GM04503 (cell line): Measurements from ENCODE around the gene CSRNP3.

Experiments used
- DNase-seq: peaks from one replicate; pipeline ENCODE4 v3.0.0-alpha.2; 2012; ENCODE audit warnings: low read depth

The CSRNP3 gene

DNA sequence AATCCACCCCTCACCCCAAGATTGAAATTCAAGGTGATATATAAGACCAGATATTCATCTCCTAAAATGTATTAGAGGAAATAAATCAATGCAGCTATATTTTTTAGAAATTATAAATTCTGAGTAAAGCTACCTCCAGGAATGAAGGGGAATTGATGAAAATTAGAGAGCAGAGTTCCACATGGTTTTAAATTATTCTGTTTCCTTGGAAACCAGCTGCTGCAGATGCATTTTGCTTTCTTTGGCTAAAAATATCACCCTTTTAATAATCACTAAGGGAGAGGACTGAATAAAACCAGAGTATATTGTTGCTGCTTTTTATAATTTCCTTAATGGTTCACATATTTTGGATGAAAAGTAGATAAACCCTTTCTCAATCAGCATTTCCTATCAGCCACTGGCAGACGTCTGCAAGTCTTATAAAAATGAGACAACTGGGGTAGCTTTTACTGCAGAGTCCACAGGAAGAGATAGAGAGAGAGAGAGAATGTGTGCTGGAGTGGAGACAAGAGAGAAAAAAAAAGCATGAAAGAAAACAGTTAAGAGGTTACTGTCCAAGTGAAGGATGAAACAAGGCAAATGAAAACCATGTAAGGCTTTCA lies 2.0 kb downstream of the CSRNP3 start:
- no peak for DNase-seq

- no peak for DNase-seq
These were observed 3.4 kb downstream of the CSRNP3 start for GRCh38 chr2:165472922-165473321.

DNA sequence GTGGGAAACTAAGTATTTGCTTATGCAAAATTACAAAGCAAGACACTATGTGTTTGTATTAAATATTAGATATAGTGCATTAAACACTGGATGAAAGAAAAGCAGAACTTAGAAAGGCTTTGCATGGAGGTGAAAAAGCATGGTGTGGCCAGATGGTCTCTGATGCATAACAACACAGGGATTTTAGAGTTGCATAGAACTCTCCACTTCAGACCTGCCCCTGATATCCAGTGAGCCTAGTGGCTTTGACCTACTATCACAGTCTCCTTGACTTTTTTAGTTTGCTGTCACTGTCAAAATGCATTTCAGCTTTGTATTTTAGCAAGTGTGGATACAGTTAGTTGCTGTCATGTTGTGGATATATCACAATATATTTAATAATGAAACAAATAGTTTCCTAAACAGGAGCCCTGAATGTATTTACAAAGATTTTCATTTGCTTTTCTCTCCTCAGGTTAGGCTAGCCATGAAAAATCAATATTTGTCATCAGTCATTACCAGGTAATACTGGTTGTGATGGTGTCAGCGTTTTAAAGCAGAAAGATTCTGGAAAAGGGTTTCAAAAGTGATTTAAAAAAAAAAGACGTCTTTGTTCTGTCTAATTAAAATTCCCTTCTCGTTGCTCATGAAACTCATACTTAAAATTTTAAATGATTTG lies 5.2 kb downstream of the CSRNP3 start:
- no peak for DNase-seq

- DNase-seq: no peak
These were observed 5.9 kb downstream of the CSRNP3 start for GRCh38 chr2:165475277-165476004.

DNA sequence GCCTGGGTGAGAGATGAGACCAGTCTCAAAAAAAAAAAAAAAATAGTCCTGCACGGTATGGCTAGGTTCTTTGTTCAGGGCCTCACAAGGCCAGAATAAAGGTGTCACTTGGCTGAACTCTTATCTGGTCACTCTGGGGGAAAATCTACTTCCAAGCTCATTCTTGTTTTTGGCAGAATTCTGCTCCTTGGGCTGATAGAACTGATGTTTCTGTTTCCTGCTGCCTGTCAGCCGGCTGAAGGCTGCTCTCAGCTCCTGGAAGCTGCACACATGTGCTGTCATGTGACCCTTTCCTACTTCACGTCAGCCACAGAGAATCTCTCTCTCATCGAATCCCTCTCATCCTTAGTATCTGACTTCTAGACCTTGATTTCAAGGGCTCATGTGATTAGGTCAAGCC lies 10.4 kb downstream of the CSRNP3 start:
- no peak for DNase-seq

GRCh38 chr2:165494573-165494972 lies 25.1 kb downstream of the CSRNP3 start:
- DNase-seq: no peak

DNA sequence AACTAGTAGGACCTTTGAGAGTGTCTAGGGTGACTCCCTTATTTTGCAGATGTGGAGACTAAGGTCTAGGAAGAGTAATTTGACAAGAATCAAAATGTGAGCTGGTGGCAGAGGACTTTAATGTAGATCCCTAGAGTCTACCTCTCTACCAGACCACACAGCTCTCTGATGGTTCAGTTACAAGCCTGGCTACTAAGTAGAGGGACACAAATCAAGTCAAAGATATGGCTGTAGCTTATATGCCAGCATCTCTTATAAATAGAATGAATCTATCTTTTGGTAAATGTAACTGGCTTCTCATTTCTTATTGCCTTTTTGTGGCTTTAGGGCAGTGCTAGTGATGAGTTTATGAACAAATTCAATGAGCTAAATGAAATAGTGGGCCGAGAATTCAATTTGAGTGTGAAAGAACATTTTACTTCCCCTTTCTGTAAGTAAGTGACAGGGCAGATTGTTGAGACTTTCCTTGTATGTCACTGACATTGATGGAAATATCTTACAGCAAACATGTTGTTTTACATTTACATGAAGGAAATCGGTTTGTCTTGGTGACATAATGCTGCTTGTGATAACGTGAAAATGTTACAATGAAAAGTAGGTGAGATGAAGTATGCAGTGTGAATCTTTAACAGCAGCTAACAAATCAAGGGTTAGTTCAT lies 28.3 kb downstream of the CSRNP3 start:
- no peak for DNase-seq

GRCh38 chr2:165499131-165499530 lies 29.6 kb downstream of the CSRNP3 start:
- no peak for DNase-seq

- no peak for DNase-seq
These were observed 30.5 kb downstream of the CSRNP3 start for GRCh38 chr2:165500001-165500400.

GRCh38 chr2:165500816-165501215 lies 31.3 kb downstream of the CSRNP3 start:
- DNase-seq: no peak

- no peak for DNase-seq
These were observed 36.0 kb downstream of the CSRNP3 start for GRCh38 chr2:165505514-165505913.

- no peak for DNase-seq
These were observed 39.4 kb downstream of the CSRNP3 start for GRCh38 chr2:165508927-165509326.

GRCh38 chr2:165513479-165513878 lies 44.0 kb downstream of the CSRNP3 start:
- no peak for DNase-seq

DNA sequence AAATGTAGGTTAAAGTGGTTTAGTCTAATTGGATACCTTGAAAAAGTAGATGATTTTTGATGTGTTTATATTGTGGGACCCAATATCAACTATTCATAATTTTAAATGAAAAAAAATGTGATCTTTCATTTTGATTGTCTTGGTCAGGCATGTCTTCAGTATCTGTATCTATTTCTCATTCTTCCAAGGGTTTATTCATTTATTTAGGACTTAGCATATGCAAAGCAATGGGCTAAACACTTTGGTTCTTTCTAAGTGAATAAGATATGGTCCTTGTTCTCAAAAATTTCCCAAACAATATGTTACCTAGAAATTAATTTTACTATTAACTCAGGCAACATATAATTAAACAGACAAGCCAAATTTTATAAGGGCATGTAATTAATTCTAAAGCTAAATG lies 49.1 kb downstream of the CSRNP3 start:
- no peak for DNase-seq

DNA sequence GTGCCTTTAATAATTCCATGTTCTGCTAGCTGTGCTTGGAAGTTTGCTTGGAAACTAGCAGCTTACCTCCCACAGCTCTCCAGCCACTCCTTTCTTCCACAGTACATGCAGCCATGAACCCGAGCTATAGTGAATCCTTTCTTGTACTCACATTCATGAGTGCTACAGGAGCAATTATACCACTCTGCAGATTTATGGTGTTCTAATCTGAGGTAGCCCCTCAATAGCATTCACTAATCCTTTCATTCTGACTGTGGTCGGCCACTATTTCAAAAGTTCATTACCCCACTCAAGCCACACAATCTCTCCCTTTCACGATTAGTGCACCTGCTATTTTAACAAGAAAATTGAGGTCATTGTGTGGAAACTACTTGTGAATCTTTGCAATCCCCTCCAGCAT lies 53.2 kb downstream of the CSRNP3 start:
- no peak for DNase-seq

- no peak for DNase-seq
These were observed 55.2 kb downstream of the CSRNP3 start for GRCh38 chr2:165524720-165525119.

DNA sequence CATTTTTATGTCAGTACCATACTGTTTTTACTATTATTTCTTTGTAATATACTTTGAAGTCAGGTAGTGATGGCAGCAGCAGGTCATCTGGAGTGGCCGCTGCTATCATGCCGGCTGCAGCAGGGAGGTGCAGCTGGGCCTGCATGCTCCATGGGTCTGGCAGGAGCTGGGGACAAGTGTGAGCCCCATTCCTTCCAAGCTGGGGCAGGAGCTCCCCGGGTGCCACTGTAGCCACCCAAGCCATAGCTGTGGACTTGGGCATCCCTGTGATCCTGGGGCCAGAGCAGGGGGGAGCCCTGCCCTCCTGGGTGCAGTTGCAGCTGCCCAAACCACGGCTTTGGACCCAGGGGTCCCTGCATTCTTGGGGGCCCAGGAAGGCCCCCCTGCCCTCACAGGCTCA lies 59.2 kb downstream of the CSRNP3 start:
- DNase-seq: no peak

DNA sequence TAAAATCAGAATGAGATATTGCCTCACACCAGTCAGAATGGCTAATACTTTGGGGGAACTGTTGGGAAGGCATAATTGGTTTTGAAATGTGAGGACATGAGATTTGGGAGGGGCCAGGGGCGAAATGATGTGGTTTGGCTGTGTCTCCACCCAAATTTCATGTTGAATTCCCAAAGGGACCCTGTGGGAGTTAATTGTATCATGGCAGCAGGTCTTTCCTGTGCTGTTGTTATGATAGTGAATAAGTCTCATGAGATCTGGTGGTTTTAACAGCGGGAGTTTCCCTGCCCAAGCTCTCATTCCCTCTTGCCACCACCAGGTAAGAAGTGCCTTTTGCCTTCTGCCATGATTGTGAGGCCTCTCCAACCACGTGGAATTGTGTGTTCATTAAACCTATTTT lies 59.6 kb downstream of the CSRNP3 start:
- no peak for DNase-seq

GRCh38 chr2:165533331-165533730 lies 63.8 kb downstream of the CSRNP3 start:
- DNase-seq: no peak

DNA sequence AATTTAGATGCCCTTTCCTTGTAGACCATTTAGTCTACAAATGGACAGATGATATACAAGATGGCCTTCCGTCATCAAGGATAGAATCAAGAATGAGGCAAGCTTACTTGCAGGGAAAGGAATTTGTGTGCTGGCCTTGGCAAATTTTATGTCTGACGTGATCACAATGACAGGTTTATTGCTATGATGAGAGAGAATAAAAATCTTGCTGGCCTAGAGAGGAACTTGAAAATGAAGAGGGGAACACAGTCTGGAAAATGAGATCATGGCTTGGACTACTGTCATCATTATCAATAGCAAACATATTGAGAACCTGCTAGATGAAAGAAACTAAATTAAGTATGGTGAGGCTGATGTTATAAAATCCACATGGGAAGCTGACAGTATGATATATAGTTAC lies 66.0 kb downstream of the CSRNP3 start:
- no peak for DNase-seq

DNA sequence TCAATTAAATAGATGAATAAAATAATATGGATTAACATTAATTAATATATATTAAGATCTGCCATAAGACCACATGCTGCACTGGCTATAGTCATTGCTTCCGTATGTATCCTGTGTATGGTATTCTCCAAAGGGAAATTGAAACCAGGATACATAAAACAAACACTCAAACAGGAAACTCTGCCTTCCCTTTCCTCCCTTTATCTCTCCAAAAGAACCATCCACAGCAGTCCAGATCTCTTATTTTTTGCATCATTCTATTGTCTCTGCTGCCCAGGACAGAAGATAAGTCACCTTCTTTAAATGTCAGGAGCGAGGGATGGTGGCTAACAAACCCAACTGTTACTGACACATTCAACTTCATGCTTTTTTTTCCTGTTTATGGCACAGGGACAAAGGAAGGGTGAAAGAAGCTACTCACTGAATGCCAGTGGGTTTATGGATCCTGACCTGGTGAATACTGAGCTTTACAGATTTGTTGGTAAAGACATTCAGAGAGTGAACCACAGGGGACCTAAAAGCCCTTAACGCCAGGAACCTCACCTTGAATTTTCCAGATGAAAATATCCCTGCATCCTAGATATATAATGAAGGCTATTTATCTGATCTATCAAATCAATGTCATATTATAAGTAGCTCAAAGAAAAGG lies 67.5 kb downstream of the CSRNP3 start:
- no peak for DNase-seq

DNA sequence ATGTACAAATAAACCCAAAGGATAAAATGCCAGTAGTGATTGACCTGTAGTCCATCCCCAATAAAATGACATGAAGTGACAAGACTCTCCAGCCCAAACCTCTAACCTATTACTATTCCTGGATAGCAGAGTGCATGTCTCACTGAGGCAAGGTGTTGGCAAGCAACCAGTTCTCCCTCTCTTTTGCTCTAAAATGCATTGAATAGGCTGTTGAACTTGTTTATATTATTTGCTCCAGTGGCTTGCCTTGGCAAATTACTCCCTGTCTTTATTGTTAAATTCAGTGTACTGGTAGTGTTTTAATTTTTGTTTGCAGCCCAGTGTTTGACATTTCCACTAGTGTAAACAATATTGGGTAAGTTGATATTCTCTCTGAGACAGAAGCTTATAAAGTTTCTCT lies 70.5 kb downstream of the CSRNP3 start:
- no peak for DNase-seq

- no peak for DNase-seq
These were observed 75.4 kb downstream of the CSRNP3 start for GRCh38 chr2:165544897-165545296.
